Choroid plexus epithelial cell (primary cell): ENCODE data around the gene PRKAB1.
"Not testable (repeated sequence)": the region's sequence is repeated elsewhere in the genome, so short reads cannot be mapped to it uniquely, and the experiment has no call there.

ENCODE experiments used
- DNase-seq: peaks from one replicate; pipeline ENCODE4 v3.0.0-alpha.2; 2010; ENCODE audit warnings: low read depth
- H3K4me3 ChIP-seq: 2 replicates; pipeline ENCODE4 v1.5.1; 2011; ENCODE audit warnings: low read depth, mild to moderate bottlenecking, control low read depth, low read length, moderate library complexity
- TF ChIP-seq, protein P1 (sequence below): conservative IDR thresholded peaks from 2 replicates; pipeline ENCODE4 v1.5.1; 2011; ENCODE audit warnings: low read depth, mild to moderate bottlenecking, control low read depth, inconsistent platforms, low read length, moderate library complexity

PRKAB1 gene

DNA sequence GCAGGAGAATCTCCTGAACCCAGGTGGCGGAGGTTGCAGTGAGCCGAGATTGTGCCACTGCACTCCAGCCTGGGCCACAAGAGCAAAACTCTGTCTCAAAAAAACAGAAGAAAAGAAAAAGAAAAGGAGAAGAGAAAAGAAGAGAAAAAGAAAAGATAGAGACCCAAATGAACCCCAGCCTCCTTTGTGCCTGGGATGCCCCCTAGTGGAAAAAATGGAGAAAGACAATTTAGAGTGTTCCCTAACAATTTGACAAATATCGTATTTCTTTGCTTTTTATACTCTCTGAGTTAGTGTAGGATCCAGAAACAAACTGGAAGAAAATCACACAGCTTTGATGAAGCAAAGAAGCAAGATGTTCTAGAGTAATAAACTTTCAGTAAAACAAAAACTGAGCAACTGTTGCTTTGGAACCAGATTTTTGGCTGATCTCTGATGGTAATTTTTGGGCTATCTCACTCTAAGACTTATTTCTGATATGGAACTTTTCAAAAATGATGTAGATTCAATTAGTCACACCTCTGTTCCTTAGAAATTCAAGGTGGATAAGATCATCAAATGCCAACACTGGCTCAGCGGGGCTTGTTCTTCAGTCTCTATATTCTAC is 18.6 kb upstream of the PRKAB1 start:
- DNase-seq: peak; percentile 11
- TF ChIP-seq, protein P1, sequence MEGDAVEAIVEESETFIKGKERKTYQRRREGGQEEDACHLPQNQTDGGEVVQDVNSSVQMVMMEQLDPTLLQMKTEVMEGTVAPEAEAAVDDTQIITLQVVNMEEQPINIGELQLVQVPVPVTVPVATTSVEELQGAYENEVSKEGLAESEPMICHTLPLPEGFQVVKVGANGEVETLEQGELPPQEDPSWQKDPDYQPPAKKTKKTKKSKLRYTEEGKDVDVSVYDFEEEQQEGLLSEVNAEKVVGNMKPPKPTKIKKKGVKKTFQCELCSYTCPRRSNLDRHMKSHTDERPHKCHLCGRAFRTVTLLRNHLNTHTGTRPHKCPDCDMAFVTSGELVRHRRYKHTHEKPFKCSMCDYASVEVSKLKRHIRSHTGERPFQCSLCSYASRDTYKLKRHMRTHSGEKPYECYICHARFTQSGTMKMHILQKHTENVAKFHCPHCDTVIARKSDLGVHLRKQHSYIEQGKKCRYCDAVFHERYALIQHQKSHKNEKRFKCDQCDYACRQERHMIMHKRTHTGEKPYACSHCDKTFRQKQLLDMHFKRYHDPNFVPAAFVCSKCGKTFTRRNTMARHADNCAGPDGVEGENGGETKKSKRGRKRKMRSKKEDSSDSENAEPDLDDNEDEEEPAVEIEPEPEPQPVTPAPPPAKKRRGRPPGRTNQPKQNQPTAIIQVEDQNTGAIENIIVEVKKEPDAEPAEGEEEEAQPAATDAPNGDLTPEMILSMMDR: peak; percentile 73
- no peak overlapping the region for H3K4me3 ChIP-seq

- TF ChIP-seq, protein P1: no peak
- no peak overlapping the region for H3K4me3 ChIP-seq
- no peak for DNase-seq
Measured at GRCh38 chr12:119652665-119653064, 15.3 kb upstream of the PRKAB1 start.

DNA sequence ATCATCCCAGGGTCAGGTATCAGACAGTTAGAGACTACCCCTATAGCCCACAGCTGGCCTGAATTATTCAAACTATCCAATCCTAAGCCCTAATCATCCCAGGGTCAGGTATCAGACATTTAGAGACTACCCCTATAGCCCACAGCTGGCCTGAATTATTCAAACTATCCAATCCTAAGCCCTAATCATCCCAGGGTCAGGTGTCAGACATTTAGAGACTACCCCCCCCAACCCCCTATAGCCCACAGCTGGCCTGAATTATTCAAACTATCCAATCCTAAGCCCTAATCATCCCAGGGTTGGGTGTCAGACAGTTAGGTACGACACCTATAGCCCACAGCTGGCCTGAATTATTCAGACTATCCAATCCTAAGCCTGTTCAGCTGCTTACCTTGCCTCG is 10.9 kb upstream of the PRKAB1 start:
- DNase-seq, H3K4me3 ChIP-seq: not testable (repeated sequence)

DNA sequence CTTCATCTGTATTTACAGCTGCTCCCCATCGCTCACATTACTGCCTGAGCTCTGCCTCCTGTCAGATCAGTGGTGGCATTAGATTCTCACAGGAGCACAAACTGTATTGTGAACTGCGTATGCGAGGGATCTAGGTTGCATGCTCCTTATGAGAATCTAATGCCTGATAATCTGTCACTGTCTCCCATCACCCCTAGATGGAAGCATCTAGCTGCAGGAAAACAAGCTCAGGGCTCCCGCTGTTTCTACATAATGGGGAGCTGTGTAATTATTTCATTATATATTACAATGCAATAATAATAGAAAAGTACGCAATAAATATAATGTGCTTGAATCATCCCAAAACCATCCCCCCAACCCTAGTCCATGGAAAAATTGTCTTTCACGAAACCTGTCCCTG is 9.8 kb upstream of the PRKAB1 start:
- not testable (repeated sequence) for DNase-seq, H3K4me3 ChIP-seq
- TF ChIP-seq, protein P1: peak; percentile 6

GRCh38 chr12:119659289-119659897 is 8.5 kb upstream of the PRKAB1 start:
- peak; percentile 48 for DNase-seq
- no peak overlapping the region for H3K4me3 ChIP-seq
- TF ChIP-seq, protein P1: peak; percentile 91

- no peak for DNase-seq
- TF ChIP-seq, protein P1: no peak
- H3K4me3 ChIP-seq: no peak overlapping the region
Measured at GRCh38 chr12:119660076-119660475, 7.9 kb upstream of the PRKAB1 start.

- no peak for DNase-seq
- no peak overlapping the region for H3K4me3 ChIP-seq
- TF ChIP-seq, protein P1: no peak
Measured at GRCh38 chr12:119661882-119662281, 6.1 kb upstream of the PRKAB1 start.
